ENCODE data around the gene GNPTG.

Gene GNPTG

GRCh38 chr16:1397779-1398178, 46.0 kb downstream of the GNPTG start:
- no peak for DNase-seq

GRCh38 chr16:1398351-1398750, 46.6 kb downstream of the GNPTG start:
- no peak for DNase-seq

- no peak for DNase-seq
Measured at GRCh38 chr16:1398826-1399581, 47.3 kb downstream of the GNPTG start.

- DNase-seq, result no peak
Measured at GRCh38 chr16:1401061-1401757, 49.5 kb downstream of the GNPTG start.

GRCh38 chr16:1401758-1402154, 50.0 kb downstream of the GNPTG start:
- no peak for DNase-seq

GRCh38 chr16:1403036-1403435, 51.3 kb downstream of the GNPTG start:
- DNase-seq, result no peak

GRCh38 chr16:1403733-1404132, 52.0 kb downstream of the GNPTG start:
- no peak for DNase-seq

GRCh38 chr16:1407753-1408152, 56.0 kb downstream of the GNPTG start:
- DNase-seq, result no peak

- peak; percentile 83 for DNase-seq
Measured at GRCh38 chr16:1408171-1408837, 56.6 kb downstream of the GNPTG start.

- no peak for DNase-seq
Measured at GRCh38 chr16:1412847-1413246, 61.1 kb downstream of the GNPTG start.

All from fibroblast of skin of back (primary cell).